Measurements from ENCODE around the gene ATP1B2. TPM values are rescaled to one million over a fixed set of nuclear protein-coding genes. Genes with fewer than 3 reads are reported as not detected.

The ATP1B2 gene
- total and polyA plus RNA-seq, 4 experiments from 2014 or later = 0.22 to 0.52 TPM; not detected in 2

- H3K4me1 ChIP-seq (ENCODE audit: insufficient read depth, low read length) = peaks cover 13% of the 10 kb centered on the region
- no peaks in the 10 kb centered on the region for H3K27me3 ChIP-seq (ENCODE audit: insufficient read depth, low read length)
- CTCF ChIA-PET (ENCODE audit: partially characterized antibody) = interaction anchor here (1.1 to 2.9 kb wide), 6 partner anchors 10 to 108 kb away, joined by 3 to 28 read pairs (median 6); partner anchors contain the start of genes FXR2, TP53 and WRAP53
- DNase-seq = no peak
- no peak overlapping the region for H3K4me3 ChIP-seq (ENCODE audit: low read length in 2 of 2)
- Mint-ChIP-seq H3K36me3 (peaks cover 0 to 6% of the 10 kb centered on the region in 2 donors), H3K27ac (peak overlapping the region in 2 of 7 donors; percentile 70 to 75), H3K4me3 (peak overlapping the region; percentile 38 to 95 (median 92)), H3K4me1 (peaks cover 4 to 20% (median 11%) of the 10 kb centered on the region in 4 donors), H3K27me3 (no peaks in the 10 kb centered on the region), H3K9me3 (no peaks in the 10 kb centered on the region)
- intact Hi-C loops (cut with micrococcal nuclease) = no loop called here
- H3K9me3 ChIP-seq (ENCODE audit: control insufficient read depth in 1 of 2, low read length in 2 of 2) = no peaks in the 10 kb centered on the region
- H3K27ac ChIP-seq (ENCODE audit: low read depth, low read length) = no peak overlapping the region
- POLR2A ChIA-PET (ENCODE audit: partially characterized antibody) = interaction anchor here (1.0 to 3.8 kb wide), 7 partner anchors 12 to 171 kb away, joined by 3 to 84 read pairs (median 18); partner anchors contain the start of genes FXR2, MPDU1, POLR2A and SOX15
- H3K36me3 ChIP-seq (ENCODE audit: insufficient read depth, low read length) = no peaks in the 10 kb centered on the region
These were observed 24.4 kb upstream of the ATP1B2 start for GRCh38 chr17:7626307-7626706.

- peaks cover 4 to 20% (median 11%) of the 10 kb centered on the region in 4 donors for H3K4me1 Mint-ChIP-seq
- no peaks in the 10 kb centered on the region for H3K9me3 Mint-ChIP-seq
- intact Hi-C loops (cut with micrococcal nuclease) = loop anchor here (1.0 kb wide), 2 partner anchors 12 to 59 kb away; no protein-coding TSS in a partner anchor
- H3K27ac ChIP-seq (ENCODE audit: low read depth, low read length) = peak overlapping the region; percentile 82
- H3K27me3 ChIP-seq (ENCODE audit: insufficient read depth, low read length) = no peaks in the 10 kb centered on the region
- no peaks in the 10 kb centered on the region for H3K36me3 ChIP-seq (ENCODE audit: insufficient read depth, low read length)
- CTCF ChIA-PET (ENCODE audit: partially characterized antibody) = interaction anchor here (0.9 to 2.9 kb wide), 8 partner anchors 10 to 109 kb away, joined by 3 to 28 read pairs (median 4); partner anchors contain the start of genes FXR2, TP53 and WRAP53
- H3K4me1 ChIP-seq (ENCODE audit: insufficient read depth, low read length) = peaks cover 13% of the 10 kb centered on the region
- H3K27me3 Mint-ChIP-seq = no peaks in the 10 kb centered on the region
- no peaks in the 10 kb centered on the region for H3K9me3 ChIP-seq (ENCODE audit: control insufficient read depth in 1 of 2, low read length in 2 of 2)
- H3K4me3 Mint-ChIP-seq = peak overlapping the region; percentile 91 to 95 (median 93)
- H3K4me3 ChIP-seq (ENCODE audit: low read length in 2 of 2) = peak overlapping the region; percentile 76 to 82
- no peak for DNase-seq
- POLR2A ChIA-PET (ENCODE audit: partially characterized antibody) = interaction anchor here (1.0 to 3.8 kb wide), 13 partner anchors 13 to 669 kb away, joined by 3 to 84 read pairs (median 8); partner anchors contain the start of genes ATP1B2, CD68, FXR2 and MPDU1
- H3K27ac Mint-ChIP-seq = peak overlapping the region; percentile 75 to 96 (median 91)
- H3K36me3 Mint-ChIP-seq = peaks cover 0 to 6% of the 10 kb centered on the region in 2 donors
These were observed 23.8 kb upstream of the ATP1B2 start for GRCh38 chr17:7626956-7627249.

- Histone ChIP-seq H3K9me3 (ENCODE audit: control insufficient read depth in 1 of 2, low read length in 2 of 2) (no peaks in the 10 kb centered on the region), H3K27me3 (ENCODE audit: insufficient read depth, low read length) (no peaks in the 10 kb centered on the region), H3K27ac (ENCODE audit: low read depth, low read length) (peak within 1 kb of the TSS; percentile 82), H3K4me3 (ENCODE audit: low read length in 2 of 2) (peak within 1 kb of the TSS; percentile 76 to 82), H3K36me3 (ENCODE audit: insufficient read depth, low read length) (no peaks in the 10 kb centered on the region), H3K4me1 (ENCODE audit: insufficient read depth, low read length) (peaks cover 13% of the 10 kb centered on the region)
- H3K4me1 Mint-ChIP-seq = peaks cover 4 to 20% (median 14%) of the 10 kb centered on the region in 4 donors
- intact Hi-C loops (cut with micrococcal nuclease) = loop anchor here (1.0 kb wide), 2 partner anchors 12 to 59 kb away; no protein-coding TSS in a partner anchor
- peak within 1 kb of the TSS; percentile 91 to 95 (median 93) for H3K4me3 Mint-ChIP-seq
- H3K27ac Mint-ChIP-seq = peak within 1 kb of the TSS; percentile 75 to 96 (median 91)
- POLR2A ChIA-PET (ENCODE audit: partially characterized antibody) = interaction anchor here (0.7 to 3.8 kb wide), 19 partner anchors 11 to 668 kb away, joined by 3 to 84 read pairs (median 4); partner anchors contain the start of genes ATP1B2, CD68, FXR2 and MPDU1
- DNase-seq = peak; percentile 73 to 88 (median 75)
- H3K9me3 Mint-ChIP-seq = no peaks in the 10 kb centered on the region
- peaks cover 0 to 6% of the 10 kb centered on the region in 2 donors for H3K36me3 Mint-ChIP-seq
- H3K27me3 Mint-ChIP-seq = no peaks in the 10 kb centered on the region
- CTCF ChIA-PET (ENCODE audit: partially characterized antibody) = interaction anchor here (0.9 to 2.9 kb wide), 8 partner anchors 9 to 109 kb away, joined by 3 to 28 read pairs (median 4); partner anchors contain the start of genes FXR2, TP53 and WRAP53
These were observed 23.2 kb upstream of the ATP1B2 start, which contains the start of gene SAT2 for GRCh38 chr17:7627250-7628121. Gene SAT2, minus strand, starts transcription at chr17:7627821. Its CDS starts 186 bp downstream, at chr17:7627635.

- intact Hi-C loops (cut with micrococcal nuclease) = no loop called here
- POLR2A ChIA-PET (ENCODE audit: partially characterized antibody) = interaction anchor here (5.0 kb wide), 1 partner anchor 57 kb away, joined by 42 read pairs; the partner anchor contains the start of genes TP53 and WRAP53
These were observed 20.7 kb upstream of the ATP1B2 start, which contains the start of gene SHBG for GRCh38 chr17:7629939-7630571. Gene SHBG, plus strand, starts transcription at chr17:7630135. Its CDS starts 38 bp downstream, at chr17:7630173.

GRCh38 chr17:7631398-7632380 is 19.0 kb upstream of the ATP1B2 start:
- Mint-ChIP-seq H3K9me3 (no peaks in the 10 kb centered on the region), H3K27ac (peak overlapping the region in 1 of 7 donors; percentile 69), H3K27me3 (no peaks in the 10 kb centered on the region), H3K4me1 (peaks cover 4 to 14% (median 8%) of the 10 kb centered on the region in 4 donors), H3K4me3 (no peak overlapping the region), H3K36me3 (peaks cover 0 to 3% of the 10 kb centered on the region in 2 donors)
- no peak overlapping the region for H3K27ac ChIP-seq (ENCODE audit: low read depth, low read length)
- no peaks in the 10 kb centered on the region for H3K9me3 ChIP-seq (ENCODE audit: control insufficient read depth in 1 of 2, low read length in 2 of 2)
- DNase-seq = no peak
- CTCF ChIA-PET (ENCODE audit: partially characterized antibody) = interaction anchor here (0.9 to 4.7 kb wide), 10 partner anchors 11 to 226 kb away, joined by 3 to 56 read pairs (median 3); partner anchors contain the start of genes ATP1B2, NAA38, TP53 and WRAP53
- H3K27me3 ChIP-seq (ENCODE audit: insufficient read depth, low read length) = no peaks in the 10 kb centered on the region
- peaks cover 8% of the 10 kb centered on the region for H3K4me1 ChIP-seq (ENCODE audit: insufficient read depth, low read length)
- H3K4me3 ChIP-seq (ENCODE audit: low read length in 2 of 2) = no peak overlapping the region
- POLR2A ChIA-PET (ENCODE audit: partially characterized antibody) = interaction anchor here (5.0 kb wide), 1 partner anchor 55 kb away, joined by 42 read pairs; the partner anchor contains the start of genes TP53 and WRAP53
- no peaks in the 10 kb centered on the region for H3K36me3 ChIP-seq (ENCODE audit: insufficient read depth, low read length)
- intact Hi-C loops (cut with micrococcal nuclease) = loop anchor here (1.0 kb wide), 1 partner anchor 57 kb away; the partner anchor contains the start of gene WRAP53

More at GRCh38 chr17:7629939-7630571, 20.7 kb upstream of the ATP1B2 start, which contains the start of gene SHBG:
- H3K9me3 Mint-ChIP-seq = no peaks in the 10 kb centered on the region
- H3K27me3 ChIP-seq (ENCODE audit: insufficient read depth, low read length) = no peaks in the 10 kb centered on the region
- no peak for DNase-seq
- no peaks in the 10 kb centered on the region for H3K27me3 Mint-ChIP-seq
- peaks cover 4 to 20% (median 14%) of the 10 kb centered on the region in 4 donors for H3K4me1 Mint-ChIP-seq
- H3K36me3 ChIP-seq (ENCODE audit: insufficient read depth, low read length) = no peaks in the 10 kb centered on the region
- H3K36me3 Mint-ChIP-seq = peaks cover 0 to 6% of the 10 kb centered on the region in 2 donors
- CTCF ChIA-PET (ENCODE audit: partially characterized antibody) = interaction anchor here (4.7 kb wide), 1 partner anchor 58 kb away, joined by 56 read pairs; the partner anchor contains the start of genes TP53 and WRAP53
- H3K27ac ChIP-seq (ENCODE audit: low read depth, low read length) = no peak within 1 kb of the TSS
- peak within 1 kb of the TSS in 2 of 7 donors; percentile 6 to 59 for H3K27ac Mint-ChIP-seq
- H3K4me1 ChIP-seq (ENCODE audit: insufficient read depth, low read length) = peaks cover 13% of the 10 kb centered on the region
- H3K4me3 Mint-ChIP-seq = peak within 1 kb of the TSS in 2 of 8 donors; percentile 26 to 36
- H3K4me3 ChIP-seq (ENCODE audit: low read length in 2 of 2) = no peak within 1 kb of the TSS
- H3K9me3 ChIP-seq (ENCODE audit: control insufficient read depth in 1 of 2, low read length in 2 of 2) = no peaks in the 10 kb centered on the region

All from CD4-positive, alpha-beta memory T cell (primary cell).